Ishikawa (cell line): ENCODE results near the gene OR10V1.

Experiments
- EP300 ChIP-seq: IDR thresholded peaks from 2 replicates; pipeline ENCODE4 v1.6.1; 2012; ENCODE audit warnings: borderline replicate concordance
- REST ChIP-seq: IDR thresholded peaks from 2 replicates; pipeline ENCODE4 v1.6.1; 2012; ENCODE audit warnings: low read depth, mild to moderate bottlenecking
- TAF1 ChIP-seq: IDR thresholded peaks from 2 replicates; pipeline ENCODE4 v1.6.1; 2012; ENCODE audit warnings: low read depth, mild to moderate bottlenecking
- YY1 ChIP-seq: IDR thresholded peaks from 2 replicates; pipeline ENCODE4 v1.6.1; 2012; ENCODE audit warnings: low read depth
- ZBTB7A ChIP-seq: IDR thresholded peaks from 2 replicates; pipeline ENCODE4 v1.6.1; 2012; ENCODE audit warnings: low read depth

GRCh38 chr11:59678118-59678812, 35.4 kb downstream of the OR10V1 start:
- TF ChIP-seq EP300, result no peak
- no peak for TF ChIP-seq REST
- TF ChIP-seq TAF1, result no peak
- no peak for TF ChIP-seq ZBTB7A
- no peak for TF ChIP-seq YY1
